SK-N-MC (cell line): ENCODE measurements around the gene ARHGEF26.

Experiments
- EZH2 ChIP-seq: fragments of 200-600 bp; sonication (generic); IDR thresholded peaks from one replicate; pipeline ENCODE4 v1.6.1; 2017; ENCODE audit warnings: antibody characterized with exemption
- POLR2AphosphoS5 ChIP-seq: IDR thresholded peaks from 2 replicates; pipeline ENCODE4 v1.6.1; 2012; ENCODE audit warnings: mild to moderate bottlenecking, low read depth, low read length, borderline replicate concordance

GRCh38 chr3:154102225-154102624 lies 19.0 kb upstream of the ARHGEF26 start:
- TF ChIP-seq POLR2AphosphoS5 (no peak), EZH2 (no peak)
